ENCODE data around the gene GPR153.

GRCh38 chr1:6266641-6267040 lies 5.7 kb upstream of the GPR153 start:
- no peak for TF ChIP-seq REST (IDR thresholded peaks at IDR 0.05; ENCODE audit: borderline replicate concordance in 1 of 2, low read depth in 1 of 2, low read length in 2 of 2)
- no peak for TF ChIP-seq MAX (IDR thresholded peaks at IDR 0.05)
- no peak for TF ChIP-seq BCL3 (CRISPR knock-in tag; IDR thresholded peaks at IDR 0.05)
- no peak for TF ChIP-seq ATF7 (IDR thresholded peaks at IDR 0.05)
- TF ChIP-seq ATF7 (CRISPR knock-in tag; IDR thresholded peaks at IDR 0.05): no peak
- TF ChIP-seq BRCA1 (CRISPR knock-in tag; IDR thresholded peaks at IDR 0.05): no peak
- TF ChIP-seq HNF1B (CRISPR knock-in tag; IDR thresholded peaks at IDR 0.05): no peak
- no peak for TF ChIP-seq PCBP2 (optimal IDR thresholded peaks at IDR 0.05; ENCODE audit: low read depth, low read length, poor library complexity, severe bottlenecking)
- TF ChIP-seq, protein P1, sequence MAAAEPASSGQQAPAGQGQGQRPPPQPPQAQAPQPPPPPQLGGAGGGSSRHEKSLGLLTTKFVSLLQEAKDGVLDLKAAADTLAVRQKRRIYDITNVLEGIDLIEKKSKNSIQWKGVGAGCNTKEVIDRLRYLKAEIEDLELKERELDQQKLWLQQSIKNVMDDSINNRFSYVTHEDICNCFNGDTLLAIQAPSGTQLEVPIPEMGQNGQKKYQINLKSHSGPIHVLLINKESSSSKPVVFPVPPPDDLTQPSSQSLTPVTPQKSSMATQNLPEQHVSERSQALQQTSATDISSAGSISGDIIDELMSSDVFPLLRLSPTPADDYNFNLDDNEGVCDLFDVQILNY (CRISPR knock-in tag; conservative IDR thresholded peaks at IDR 0.05): no peak

All from HepG2 (cell line).